Muscle layer of duodenum (tissue), 2 donors: ENCODE data around the gene PKNOX2.

ENCODE experiments used
- H3K27ac ChIP-seq: one replicate; pipeline ENCODE4 v1.7.0; 2013; ENCODE audit warnings: mild to moderate bottlenecking, low read length
- H3K27me3 ChIP-seq: one replicate; pipeline ENCODE4 v1.7.0; 2013; ENCODE audit warnings: low read depth, mild to moderate bottlenecking, control low read depth, low read length
- H3K36me3 ChIP-seq, 2 donors: one replicate each; pipeline ENCODE4 v1.7.0; 2013; ENCODE audit warnings: low read length in 2 of 2, control low read depth in 1 of 2, mild to moderate bottlenecking in 1 of 2; ENCODE audit not compliant: insufficient read depth in 2 of 2, control insufficient read depth in 1 of 2
- H3K4me1 ChIP-seq, 2 donors: one replicate each; pipeline ENCODE4 v1.7.0; 2013; ENCODE audit warnings: low read length in 2 of 2, mild to moderate bottlenecking in 2 of 2, control low read depth in 1 of 2, moderate library complexity in 1 of 2; ENCODE audit not compliant: insufficient read depth in 2 of 2, control insufficient read depth in 1 of 2
- H3K4me3 ChIP-seq, 2 donors: one replicate each; pipeline ENCODE4 v1.7.0; 2013; ENCODE audit warnings: low read length in 2 of 2, low read depth in 1 of 2, mild to moderate bottlenecking in 1 of 2
- H3K9me3 ChIP-seq, 2 donors: one replicate each; pipeline ENCODE4 v1.7.0; 2013; ENCODE audit warnings: low read length in 2 of 2, control low read depth in 1 of 2, mild to moderate bottlenecking in 1 of 2; ENCODE audit not compliant: control insufficient read depth in 1 of 2
- donor health status: healthy.

The PKNOX2 gene

GRCh38 chr11:125348141-125348651, 183.6 kb downstream of the PKNOX2 start:
- H3K27me3 ChIP-seq, result no peaks in the 10 kb centered on the region

GRCh38 chr11:125348674-125349309, 184.2 kb downstream of the PKNOX2 start:
- Histone ChIP-seq H3K4me3 (no peak overlapping the region), H3K9me3 (no peaks in the 10 kb centered on the region), H3K4me1 (peaks cover 0 to 19% of the 10 kb centered on the region in 2 donors), H3K36me3 (no peaks in the 10 kb centered on the region), H3K27me3 (no peaks in the 10 kb centered on the region), H3K27ac (no peak overlapping the region)

More at GRCh38 chr11:125348141-125348651, 183.6 kb downstream of the PKNOX2 start:
- Histone ChIP-seq H3K9me3 (no peaks in the 10 kb centered on the region), H3K4me3 (no peak overlapping the region), H3K36me3 (no peaks in the 10 kb centered on the region), H3K4me1 (peaks cover 0 to 19% of the 10 kb centered on the region in 2 donors), H3K27ac (no peak overlapping the region)

- Histone ChIP-seq H3K9me3 (no peaks in the 10 kb centered on the region), H3K27ac (no peak overlapping the region), H3K27me3 (no peaks in the 10 kb centered on the region), H3K4me3 (no peak overlapping the region), H3K36me3 (no peaks in the 10 kb centered on the region), H3K4me1 (peaks cover 0 to 13% of the 10 kb centered on the region in 2 donors)
These were observed 185.9 kb downstream of the PKNOX2 start for GRCh38 chr11:125350206-125351032.

- Histone ChIP-seq H3K27me3 (no peaks in the 10 kb centered on the region), H3K27ac (no peak overlapping the region), H3K4me1 (peaks cover 0 to 7% of the 10 kb centered on the region in 2 donors), H3K36me3 (no peaks in the 10 kb centered on the region), H3K4me3 (no peak overlapping the region), H3K9me3 (no peaks in the 10 kb centered on the region)
These were observed 186.7 kb downstream of the PKNOX2 start for GRCh38 chr11:125351033-125351867.

DNA sequence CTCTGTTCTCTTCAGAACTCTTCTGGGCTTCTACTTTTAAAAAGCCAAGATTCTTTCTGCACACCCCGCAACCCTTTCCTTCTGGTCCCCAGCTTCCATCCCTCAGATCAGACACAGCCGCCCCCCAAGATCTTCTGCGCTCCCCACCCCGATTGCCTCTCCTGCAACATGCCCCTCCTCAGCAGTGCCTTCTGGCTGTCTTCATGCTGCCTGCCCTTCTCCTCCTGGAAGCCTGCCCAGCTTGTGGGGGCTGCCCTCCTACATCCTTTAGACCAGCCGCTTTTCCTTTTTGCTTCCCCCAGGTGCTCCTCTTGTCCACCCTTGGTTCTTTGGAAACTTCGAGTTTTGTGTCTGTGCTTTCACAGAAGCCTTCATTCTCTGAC, 187.3 kb downstream of the PKNOX2 start:
- Histone ChIP-seq H3K36me3 (no peaks in the 10 kb centered on the region), H3K27ac (no peak overlapping the region), H3K27me3 (no peaks in the 10 kb centered on the region), H3K9me3 (no peaks in the 10 kb centered on the region), H3K4me3 (no peak overlapping the region), H3K4me1 (peaks cover 0 to 7% of the 10 kb centered on the region in 2 donors)

- Histone ChIP-seq H3K27ac (no peak overlapping the region), H3K4me3 (no peak overlapping the region), H3K36me3 (no peaks in the 10 kb centered on the region), H3K27me3 (no peaks in the 10 kb centered on the region), H3K9me3 (no peaks in the 10 kb centered on the region), H3K4me1 (no peaks in the 10 kb centered on the region)
These were observed 192.2 kb downstream of the PKNOX2 start for GRCh38 chr11:125356797-125357196.

DNA sequence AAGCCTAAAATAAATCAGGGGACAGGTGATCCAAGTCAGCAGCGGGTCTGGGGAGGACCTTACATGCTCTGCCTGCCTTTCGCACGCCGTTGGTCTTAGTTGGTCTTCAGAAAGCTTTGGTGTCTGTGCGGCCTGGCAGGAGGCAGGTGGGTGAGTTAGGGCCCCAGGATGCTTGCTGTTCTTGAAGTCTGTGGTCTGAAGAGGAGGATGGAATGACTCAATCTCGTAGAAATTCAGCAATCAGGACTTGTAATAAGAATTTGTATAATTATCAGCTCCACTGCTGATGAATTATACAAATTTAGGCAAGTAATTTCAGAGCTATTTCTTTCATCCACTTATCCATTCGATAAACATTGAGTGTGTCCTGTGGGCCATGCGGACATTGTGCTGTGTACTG, 193.0 kb downstream of the PKNOX2 start:
- H3K4me1 ChIP-seq, result no peaks in the 10 kb centered on the region

DNA sequence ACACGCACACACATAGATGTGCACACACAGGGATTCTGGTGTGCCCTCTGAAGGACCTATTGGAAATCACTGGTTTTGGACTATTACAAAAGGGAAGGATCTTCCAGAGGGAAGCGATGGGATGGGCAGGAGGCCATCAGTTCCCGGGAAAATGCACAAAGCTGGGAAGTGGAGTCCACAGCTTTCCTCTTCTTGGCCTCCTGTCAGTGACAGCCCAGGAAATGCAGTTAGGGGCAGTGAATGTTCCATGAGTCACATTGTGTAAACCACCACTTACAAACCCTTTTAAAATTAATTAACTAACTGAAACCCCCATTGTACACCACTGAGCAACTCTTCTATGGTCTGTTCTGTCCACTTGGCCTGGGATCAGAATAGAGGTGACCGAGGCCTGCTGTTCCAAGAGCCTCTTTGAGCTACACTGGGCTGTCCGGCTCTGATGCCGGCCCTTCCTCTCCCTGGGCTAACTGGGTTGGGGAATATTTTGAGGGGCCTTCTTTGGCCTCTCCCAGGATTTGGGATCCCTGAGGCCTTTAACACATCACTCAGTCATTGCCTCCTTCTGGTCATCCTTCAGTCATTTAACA, 193.8 kb downstream of the PKNOX2 start:
- Histone ChIP-seq H3K27ac (no peak overlapping the region), H3K36me3 (no peaks in the 10 kb centered on the region), H3K27me3 (no peaks in the 10 kb centered on the region), H3K4me1 (no peaks in the 10 kb centered on the region), H3K9me3 (no peaks in the 10 kb centered on the region), H3K4me3 (no peak overlapping the region)

More for the DNA sequence above, 193.0 kb downstream of the PKNOX2 start:
- no peak overlapping the region for H3K27ac ChIP-seq
- H3K4me3 ChIP-seq, result no peak overlapping the region
- no peaks in the 10 kb centered on the region for H3K9me3 ChIP-seq
- H3K36me3 ChIP-seq, result no peaks in the 10 kb centered on the region
- H3K27me3 ChIP-seq, result no peaks in the 10 kb centered on the region

DNA sequence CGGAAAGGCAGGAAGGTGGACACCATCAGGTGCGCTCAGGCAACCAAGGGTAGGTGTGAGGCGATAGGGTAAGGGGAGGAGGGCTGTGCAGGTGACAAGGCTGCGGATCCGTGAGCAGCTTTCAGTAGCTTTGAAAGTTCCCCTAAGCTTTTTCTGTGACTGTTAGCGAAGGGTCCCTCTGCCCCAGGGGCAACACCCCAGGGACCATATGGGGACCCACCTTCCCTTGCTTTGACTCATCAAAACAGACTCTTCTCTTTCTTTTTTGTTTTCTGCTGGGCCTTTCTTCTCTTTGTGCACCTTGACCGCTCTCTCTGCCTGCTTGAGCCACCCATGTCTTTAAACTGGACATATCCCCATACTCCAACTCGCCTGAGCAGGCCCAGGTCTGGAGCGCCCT, 194.6 kb downstream of the PKNOX2 start:
- Histone ChIP-seq H3K27me3 (no peaks in the 10 kb centered on the region), H3K4me3 (no peak overlapping the region), H3K4me1 (no peaks in the 10 kb centered on the region), H3K36me3 (no peaks in the 10 kb centered on the region), H3K9me3 (no peaks in the 10 kb centered on the region), H3K27ac (no peak overlapping the region)

DNA sequence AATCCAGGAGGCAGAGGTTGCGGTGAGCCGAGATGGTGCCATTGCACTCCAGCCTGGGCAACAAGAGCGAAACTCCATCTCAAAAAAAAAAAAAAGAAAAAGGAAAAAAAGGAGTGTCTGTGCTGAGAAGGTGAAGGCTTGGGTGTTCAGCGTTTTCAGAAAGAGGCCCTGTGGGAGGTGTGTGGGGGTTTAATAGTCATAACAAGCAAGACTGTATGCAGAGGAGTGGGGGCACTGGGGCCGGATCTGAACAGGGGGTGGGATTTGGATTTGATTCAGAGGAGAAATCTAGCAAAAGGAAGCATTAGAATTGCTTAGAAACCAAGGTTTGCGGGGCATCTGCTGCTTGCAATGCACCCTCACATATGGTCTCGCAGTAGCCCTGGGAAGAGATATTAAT, 195.5 kb downstream of the PKNOX2 start:
- no peak overlapping the region for H3K27ac ChIP-seq
- no peaks in the 10 kb centered on the region for H3K36me3 ChIP-seq
- no peaks in the 10 kb centered on the region for H3K9me3 ChIP-seq
- H3K4me3 ChIP-seq, result no peak overlapping the region
- no peaks in the 10 kb centered on the region for H3K4me1 ChIP-seq
- no peaks in the 10 kb centered on the region for H3K27me3 ChIP-seq
